ENCODE data around the gene CD34. TPM values are rescaled to one million over a fixed set of nuclear protein-coding genes. Genes with fewer than 3 reads are reported as not detected.

CD34 gene
- total RNA-seq, 2 donors from 2014 or later = 0.05 to 0.09 TPM

GRCh38 chr1:207835958-207836357 lies 75.0 kb downstream of the CD34 start:
- H3K9me3 Mint-ChIP-seq = no peaks in the 10 kb centered on the region
- no peak for DNase-seq
- H3K36me3 Mint-ChIP-seq (ENCODE audit: insufficient read depth in 2 of 2) = peaks cover 7 to 14% of the 10 kb centered on the region in 2 donors
- H3K4me1 Mint-ChIP-seq (ENCODE audit: low read depth) = peaks cover 90% of the 10 kb centered on the region
- peak overlapping the region; percentile 24 for H3K27ac Mint-ChIP-seq
- no peaks in the 10 kb centered on the region for H3K27me3 Mint-ChIP-seq (ENCODE audit: low read depth)
- no peak for ATAC-seq (replicated peaks in 1 of 2)
- H3K4me3 Mint-ChIP-seq = no peak overlapping the region

GRCh38 chr1:207833956-207834660 lies 76.8 kb downstream of the CD34 start:
- Mint-ChIP-seq H3K4me3 (no peak overlapping the region), H3K27ac (peak overlapping the region; percentile 25), H3K9me3 (no peaks in the 10 kb centered on the region), H3K36me3 (ENCODE audit: insufficient read depth in 2 of 2) (peaks cover 9 to 16% of the 10 kb centered on the region in 2 donors), H3K4me1 (ENCODE audit: low read depth) (peaks cover 96% of the 10 kb centered on the region), H3K27me3 (ENCODE audit: low read depth) (no peaks in the 10 kb centered on the region)
- DNase-seq (no peak), ATAC-seq (replicated peaks in 1 of 2) (no peak)

GRCh38 chr1:207833381-207833780 lies 77.5 kb downstream of the CD34 start:
- Mint-ChIP-seq H3K4me3 (no peak overlapping the region), H3K36me3 (ENCODE audit: insufficient read depth in 2 of 2) (peaks cover 6 to 13% of the 10 kb centered on the region in 2 donors)

GRCh38 chr1:207832796-207833195 lies 78.1 kb downstream of the CD34 start:
- no peak for ATAC-seq (replicated peaks in 1 of 2)
- H3K27ac Mint-ChIP-seq = peak overlapping the region; percentile 58
- H3K4me3 Mint-ChIP-seq = peak overlapping the region; percentile 84
- peaks cover 96% of the 10 kb centered on the region for H3K4me1 Mint-ChIP-seq (ENCODE audit: low read depth)
- H3K9me3 Mint-ChIP-seq = no peaks in the 10 kb centered on the region
- no peaks in the 10 kb centered on the region for H3K27me3 Mint-ChIP-seq (ENCODE audit: low read depth)
- no peak for DNase-seq
- peaks cover 4 to 13% of the 10 kb centered on the region in 2 donors for H3K36me3 Mint-ChIP-seq (ENCODE audit: insufficient read depth in 2 of 2)

More at GRCh38 chr1:207833381-207833780, 77.5 kb downstream of the CD34 start:
- H3K9me3 Mint-ChIP-seq = no peaks in the 10 kb centered on the region
- peak overlapping the region; percentile 52 for H3K27ac Mint-ChIP-seq
- no peaks in the 10 kb centered on the region for H3K27me3 Mint-ChIP-seq (ENCODE audit: low read depth)
- H3K4me1 Mint-ChIP-seq (ENCODE audit: low read depth) = peaks cover 96% of the 10 kb centered on the region
- DNase-seq = no peak
- ATAC-seq (replicated peaks in 1 of 2) = no peak

GRCh38 chr1:207831517-207832327 lies 79.2 kb downstream of the CD34 start:
- Mint-ChIP-seq H3K4me1 (ENCODE audit: low read depth) (peaks cover 93% of the 10 kb centered on the region), H3K9me3 (no peaks in the 10 kb centered on the region), H3K4me3 (peak overlapping the region; percentile 84), H3K27me3 (ENCODE audit: low read depth) (no peaks in the 10 kb centered on the region), H3K36me3 (ENCODE audit: insufficient read depth in 2 of 2) (peaks cover 4 to 9% of the 10 kb centered on the region in 2 donors), H3K27ac (peak overlapping the region; percentile 58)
- DNase-seq (peak; percentile 70 to 74), ATAC-seq (replicated peaks in 1 of 2) (peak; percentile 94 to 96)

Other genes with a start within 250 kb of the CD34 start
- gene CD46, start 159.1 kb downstream of the CD34 start, total RNA-seq = 100 to 1,000 TPM; 108 to 120 TPM

Measured in activated T-cell treated with anti-CD3 and anti-CD28 coated beads, Interleukin-2, amount 50 U/mL, for 72 hours (primary cell).